Measurements from ENCODE around the gene GULP1. TPM values are rescaled to one million over a fixed set of nuclear protein-coding genes. Genes with fewer than 3 reads are reported as not detected.

Gene GULP1
- total RNA-seq, 1 donor from 2014 or later, result 22.8 TPM

DNA sequence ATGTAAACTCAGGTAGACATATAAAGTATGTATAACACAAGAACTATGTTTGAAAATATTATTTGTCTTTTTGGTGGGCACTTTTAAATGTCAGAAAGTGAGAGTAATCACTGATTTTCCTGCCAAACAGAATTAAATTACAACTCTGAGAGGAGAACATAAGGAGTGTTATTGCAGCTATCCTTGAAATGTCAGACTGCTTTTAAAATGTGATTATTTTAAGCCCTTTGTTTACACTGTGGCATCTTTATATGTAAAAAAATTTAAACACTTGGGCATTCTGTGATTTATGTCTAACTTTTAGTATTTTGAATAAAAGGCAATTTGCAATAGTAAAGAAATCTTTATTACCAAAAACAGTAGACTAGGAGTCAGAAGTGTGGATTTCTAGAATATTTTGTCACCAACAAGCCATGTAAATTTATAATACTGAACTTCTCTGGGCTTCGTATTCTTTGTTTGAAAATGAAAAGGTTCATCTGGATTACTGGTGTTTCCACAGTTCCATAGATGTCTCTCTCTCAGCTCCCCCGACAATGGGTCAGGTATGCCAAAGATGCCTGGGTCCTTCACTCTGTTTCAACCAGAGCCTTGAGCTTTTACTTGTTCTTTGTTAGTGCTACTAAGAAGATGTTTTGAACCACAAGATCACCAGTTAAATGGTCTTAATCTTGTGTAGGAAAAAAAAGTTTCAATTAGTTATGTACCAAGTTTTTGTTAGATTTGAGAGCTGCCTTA, 38.8 kb downstream of the GULP1 start:
- H3K4me3 Mint-ChIP-seq (ENCODE audit: unreplicated experiment), result no peak overlapping the region
- no peak overlapping the region for H3K27ac Mint-ChIP-seq (ENCODE audit: unreplicated experiment)
- no peaks in the 10 kb centered on the region for H3K27me3 Mint-ChIP-seq (ENCODE audit: unreplicated experiment)
- H3K36me3 Mint-ChIP-seq (ENCODE audit: low read depth, unreplicated experiment), result no peaks in the 10 kb centered on the region
- DNase-seq (ENCODE audit: low spot score), result no peak
- H3K4me1 Mint-ChIP-seq (ENCODE audit: unreplicated experiment), result no peaks in the 10 kb centered on the region
- no peaks in the 10 kb centered on the region for H3K9me3 Mint-ChIP-seq (ENCODE audit: unreplicated experiment)
- TF ChIP-seq, protein P1, sequence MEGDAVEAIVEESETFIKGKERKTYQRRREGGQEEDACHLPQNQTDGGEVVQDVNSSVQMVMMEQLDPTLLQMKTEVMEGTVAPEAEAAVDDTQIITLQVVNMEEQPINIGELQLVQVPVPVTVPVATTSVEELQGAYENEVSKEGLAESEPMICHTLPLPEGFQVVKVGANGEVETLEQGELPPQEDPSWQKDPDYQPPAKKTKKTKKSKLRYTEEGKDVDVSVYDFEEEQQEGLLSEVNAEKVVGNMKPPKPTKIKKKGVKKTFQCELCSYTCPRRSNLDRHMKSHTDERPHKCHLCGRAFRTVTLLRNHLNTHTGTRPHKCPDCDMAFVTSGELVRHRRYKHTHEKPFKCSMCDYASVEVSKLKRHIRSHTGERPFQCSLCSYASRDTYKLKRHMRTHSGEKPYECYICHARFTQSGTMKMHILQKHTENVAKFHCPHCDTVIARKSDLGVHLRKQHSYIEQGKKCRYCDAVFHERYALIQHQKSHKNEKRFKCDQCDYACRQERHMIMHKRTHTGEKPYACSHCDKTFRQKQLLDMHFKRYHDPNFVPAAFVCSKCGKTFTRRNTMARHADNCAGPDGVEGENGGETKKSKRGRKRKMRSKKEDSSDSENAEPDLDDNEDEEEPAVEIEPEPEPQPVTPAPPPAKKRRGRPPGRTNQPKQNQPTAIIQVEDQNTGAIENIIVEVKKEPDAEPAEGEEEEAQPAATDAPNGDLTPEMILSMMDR (IDR thresholded peaks at IDR 0.05; ENCODE audit: unreplicated experiment), result no peak

DNA sequence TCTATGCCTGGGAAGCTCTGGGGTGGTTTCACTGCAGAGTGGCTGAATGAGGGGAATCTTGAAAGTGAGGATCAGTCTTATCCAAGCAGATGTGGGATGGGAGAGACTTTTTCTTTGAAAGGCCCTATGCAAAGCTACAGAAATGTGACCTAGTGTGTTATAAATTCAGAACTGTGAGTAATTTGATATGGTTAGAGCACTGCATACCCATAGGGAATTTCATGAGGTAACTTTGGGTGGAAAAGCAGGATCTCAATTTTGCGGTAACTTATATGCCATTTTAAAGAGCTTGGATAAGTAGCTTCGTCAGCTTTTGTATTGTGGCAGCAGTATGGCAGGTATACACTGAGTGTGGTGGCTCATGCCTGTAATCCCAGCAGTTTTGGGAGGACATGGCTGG, 40.9 kb downstream of the GULP1 start:
- H3K36me3 Mint-ChIP-seq (ENCODE audit: low read depth, unreplicated experiment), result no peaks in the 10 kb centered on the region
- DNase-seq (ENCODE audit: low spot score), result no peak
- no peak overlapping the region for H3K27ac Mint-ChIP-seq (ENCODE audit: unreplicated experiment)
- H3K9me3 Mint-ChIP-seq (ENCODE audit: unreplicated experiment), result no peaks in the 10 kb centered on the region
- TF ChIP-seq, protein P1 (IDR thresholded peaks at IDR 0.05; ENCODE audit: unreplicated experiment), result no peak
- H3K27me3 Mint-ChIP-seq (ENCODE audit: unreplicated experiment), result no peaks in the 10 kb centered on the region
- no peaks in the 10 kb centered on the region for H3K4me1 Mint-ChIP-seq (ENCODE audit: unreplicated experiment)
- H3K4me3 Mint-ChIP-seq (ENCODE audit: unreplicated experiment), result no peak overlapping the region

DNA sequence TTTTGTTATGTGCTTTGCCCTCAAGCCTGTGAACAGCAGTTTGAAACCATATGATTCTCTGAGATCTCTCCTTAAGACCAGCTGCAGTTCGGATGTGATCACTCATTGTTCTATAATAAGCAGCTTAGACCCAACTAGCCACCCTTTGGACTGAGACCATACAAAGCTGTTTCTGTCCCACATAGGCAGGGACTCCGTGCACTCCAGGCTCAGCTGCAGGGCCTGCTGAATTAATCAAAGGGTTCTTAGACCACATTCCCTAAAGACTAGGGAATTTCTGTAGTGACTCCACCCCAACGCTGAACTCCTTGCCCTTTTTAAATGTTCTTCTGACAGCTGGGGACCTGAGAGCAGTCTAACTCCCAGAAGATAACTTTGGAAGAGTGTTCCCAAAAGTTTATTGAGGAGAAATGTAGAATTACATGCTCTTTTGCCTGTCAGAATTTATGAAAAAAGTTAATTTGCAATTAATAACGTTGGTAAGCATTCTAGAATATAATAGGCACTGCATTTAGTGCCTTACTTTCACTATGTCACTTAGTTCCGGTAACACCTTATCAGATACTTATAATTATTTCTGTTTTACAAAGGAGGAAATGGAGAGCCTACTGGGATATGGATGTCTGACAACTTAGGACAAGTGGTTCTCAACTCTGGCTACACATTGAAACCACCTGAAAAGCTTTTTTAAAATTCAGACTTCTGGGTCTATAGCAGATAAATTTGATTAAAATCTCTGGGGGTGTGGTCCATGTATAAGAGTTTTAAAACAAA, 42.3 kb downstream of the GULP1 start:
- H3K4me1 Mint-ChIP-seq (ENCODE audit: unreplicated experiment), result no peaks in the 10 kb centered on the region
- no peak overlapping the region for H3K27ac Mint-ChIP-seq (ENCODE audit: unreplicated experiment)
- no peak overlapping the region for H3K4me3 Mint-ChIP-seq (ENCODE audit: unreplicated experiment)
- no peaks in the 10 kb centered on the region for H3K9me3 Mint-ChIP-seq (ENCODE audit: unreplicated experiment)
- no peaks in the 10 kb centered on the region for H3K36me3 Mint-ChIP-seq (ENCODE audit: low read depth, unreplicated experiment)
- no peaks in the 10 kb centered on the region for H3K27me3 Mint-ChIP-seq (ENCODE audit: unreplicated experiment)
- TF ChIP-seq, protein P1 (IDR thresholded peaks at IDR 0.05; ENCODE audit: unreplicated experiment), result no peak
- DNase-seq (ENCODE audit: low spot score), result no peak

DNA sequence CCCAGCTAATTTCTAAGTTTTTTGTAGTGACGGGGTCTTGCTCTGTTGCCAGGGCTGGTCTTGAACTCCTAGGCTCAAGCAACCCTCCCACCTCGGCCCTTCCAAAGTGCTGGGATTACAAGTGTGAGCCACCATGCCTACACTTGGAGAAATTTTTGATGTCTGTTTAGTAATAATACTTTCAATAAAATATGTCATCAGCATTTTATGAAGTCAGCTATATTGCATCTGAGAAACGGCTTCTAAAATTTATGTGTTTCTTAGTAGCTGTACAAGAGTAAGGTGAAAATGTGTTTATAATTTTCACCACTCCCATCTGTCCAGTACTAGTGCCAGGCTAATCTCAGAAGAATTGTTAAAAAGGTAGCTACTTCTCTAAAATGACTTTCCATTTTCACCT, 46.8 kb downstream of the GULP1 start:
- Mint-ChIP-seq H3K4me3 (ENCODE audit: unreplicated experiment) (no peak overlapping the region), H3K27ac (ENCODE audit: unreplicated experiment) (no peak overlapping the region), H3K36me3 (ENCODE audit: low read depth, unreplicated experiment) (peaks cover 5% of the 10 kb centered on the region), H3K4me1 (ENCODE audit: unreplicated experiment) (no peaks in the 10 kb centered on the region), H3K9me3 (ENCODE audit: unreplicated experiment) (no peaks in the 10 kb centered on the region), H3K27me3 (ENCODE audit: unreplicated experiment) (peaks cover 3% of the 10 kb centered on the region)
- TF ChIP-seq, protein P1 (IDR thresholded peaks at IDR 0.05; ENCODE audit: unreplicated experiment), result no peak
- DNase-seq (ENCODE audit: low spot score), result no peak

DNA sequence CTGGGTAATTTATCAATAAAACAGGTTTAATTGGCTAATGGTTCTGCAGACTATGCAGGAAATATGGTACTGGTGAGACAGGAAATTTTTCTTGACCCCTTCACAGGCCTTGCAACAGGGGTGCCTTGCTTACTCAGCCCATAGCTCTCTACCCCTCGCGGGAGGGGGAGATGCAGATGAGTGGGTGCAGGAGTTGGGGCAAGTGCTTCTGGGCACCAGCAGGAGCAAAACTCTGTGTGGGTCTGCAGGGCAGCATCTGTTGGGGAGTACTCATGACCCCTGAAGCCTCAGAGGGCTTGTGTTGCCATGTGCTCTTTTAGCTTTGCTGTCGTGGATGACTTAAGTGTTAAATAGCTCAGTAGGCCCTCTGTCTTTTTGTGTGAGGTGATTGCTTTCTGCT, 48.6 kb downstream of the GULP1 start:
- Mint-ChIP-seq H3K4me3 (ENCODE audit: unreplicated experiment) (no peak overlapping the region), H3K9me3 (ENCODE audit: unreplicated experiment) (no peaks in the 10 kb centered on the region), H3K36me3 (ENCODE audit: low read depth, unreplicated experiment) (peaks cover 5% of the 10 kb centered on the region), H3K27ac (ENCODE audit: unreplicated experiment) (no peak overlapping the region), H3K4me1 (ENCODE audit: unreplicated experiment) (no peaks in the 10 kb centered on the region), H3K27me3 (ENCODE audit: unreplicated experiment) (peaks cover 3% of the 10 kb centered on the region)
- TF ChIP-seq, protein P1 (IDR thresholded peaks at IDR 0.05; ENCODE audit: unreplicated experiment), result no peak
- no peak for DNase-seq (ENCODE audit: low spot score)
